RWPE2 (cell line): ENCODE results near the gene LAMA2.

ENCODE experiments used
- ATAC-seq: fragments of 200-7000 bp; cut with Tn5 transposase; 3 replicates; pipeline ENCODE4 v1.9.1; 2021; ENCODE audit warnings: low read depth
- DNase-seq: peaks from one replicate; pipeline ENCODE4 v3.0.0-alpha.2; 2020; ENCODE audit warnings: low spot score
- H3K27ac ChIP-seq: fragments of 450-650 bp; 2 replicates; pipeline ENCODE4 v1.5.1; 2017; ENCODE audit warnings: mild to moderate bottlenecking; ENCODE audit not compliant: poor library complexity, severe bottlenecking
- H3K27me3 ChIP-seq: fragments of 250-450 bp; sonication (Bioruptor Pico); 2 replicates; pipeline ENCODE4 v1.5.1; 2021; ENCODE audit warnings: mild to moderate bottlenecking, moderate library complexity; ENCODE audit not compliant: insufficient read depth, poor library complexity, severe bottlenecking
- H3K36me3 ChIP-seq: fragments of 250-450 bp; sonication (Bioruptor Pico); 2 replicates; pipeline ENCODE4 v1.5.1; 2020; ENCODE audit warnings: low read depth, mild to moderate bottlenecking, moderate library complexity
- H3K4me1 ChIP-seq: fragments of 250-450 bp; sonication (Bioruptor Pico); 2 replicates; pipeline ENCODE4 v1.5.1; 2021; ENCODE audit warnings: mild to moderate bottlenecking, moderate library complexity; ENCODE audit not compliant: insufficient read depth, poor library complexity, severe bottlenecking
- H3K4me3 ChIP-seq: fragments of 250-450 bp; sonication (Bioruptor Pico); 2 replicates; pipeline ENCODE4 v1.5.1; 2021; ENCODE audit warnings: mild to moderate bottlenecking, moderate library complexity; ENCODE audit not compliant: severe bottlenecking
- H3K9me3 ChIP-seq: fragments of 250-450 bp; sonication (Bioruptor Pico); 2 replicates; pipeline ENCODE4 v1.5.1; 2021; ENCODE audit warnings: mild to moderate bottlenecking, moderate library complexity; ENCODE audit not compliant: severe bottlenecking
- CTCF ChIP-seq: fragments of 450-650 bp; IDR thresholded peaks from one replicate; pipeline ENCODE4 v1.5.1; 2017; ENCODE audit warnings: mild to moderate bottlenecking, moderate library complexity; ENCODE audit not compliant: poor library complexity, severe bottlenecking

LAMA2 gene

GRCh38 chr6:129476810-129477209 is 593.9 kb downstream of the LAMA2 start:
- no peak for TF ChIP-seq CTCF

GRCh38 chr6:129478379-129478778 is 595.4 kb downstream of the LAMA2 start:
- ATAC-seq (no peak), DNase-seq (no peak)
- Histone ChIP-seq H3K9me3 (no peaks in the 10 kb centered on the region), H3K36me3 (no peaks in the 10 kb centered on the region), H3K27ac (no peak overlapping the region), H3K4me3 (no peak overlapping the region), H3K27me3 (no peaks in the 10 kb centered on the region), H3K4me1 (no peaks in the 10 kb centered on the region)
- no peak for TF ChIP-seq CTCF

More at GRCh38 chr6:129476810-129477209, 593.9 kb downstream of the LAMA2 start:
- DNase-seq: no peak
- H3K27ac ChIP-seq: no peak overlapping the region
- H3K4me1 ChIP-seq: no peaks in the 10 kb centered on the region
- no peaks in the 10 kb centered on the region for H3K36me3 ChIP-seq
- H3K9me3 ChIP-seq: no peaks in the 10 kb centered on the region
- H3K4me3 ChIP-seq: no peak overlapping the region
- H3K27me3 ChIP-seq: no peaks in the 10 kb centered on the region
- no peak for ATAC-seq

- ATAC-seq (no peak), DNase-seq (no peak)
- no peaks in the 10 kb centered on the region for H3K4me1 ChIP-seq
- no peak for TF ChIP-seq CTCF
- H3K4me3 ChIP-seq: no peak overlapping the region
- no peaks in the 10 kb centered on the region for H3K27me3 ChIP-seq
- no peaks in the 10 kb centered on the region for H3K36me3 ChIP-seq
- H3K9me3 ChIP-seq: no peaks in the 10 kb centered on the region
- no peak overlapping the region for H3K27ac ChIP-seq
Observed at GRCh38 chr6:129481706-129482105, 598.8 kb downstream of the LAMA2 start.

- no peak for TF ChIP-seq CTCF
- Histone ChIP-seq H3K4me1 (peaks cover 14% of the 10 kb centered on the region), H3K36me3 (no peaks in the 10 kb centered on the region), H3K9me3 (no peaks in the 10 kb centered on the region), H3K27ac (no peak overlapping the region), H3K4me3 (no peak overlapping the region), H3K27me3 (no peaks in the 10 kb centered on the region)
- ATAC-seq (no peak), DNase-seq (no peak)
Observed at GRCh38 chr6:129485746-129486145, 602.8 kb downstream of the LAMA2 start.

- no peak for TF ChIP-seq CTCF
- Histone ChIP-seq H3K27ac (no peak overlapping the region), H3K36me3 (no peaks in the 10 kb centered on the region), H3K4me3 (no peak overlapping the region), H3K9me3 (no peaks in the 10 kb centered on the region), H3K27me3 (no peaks in the 10 kb centered on the region), H3K4me1 (peaks cover 17% of the 10 kb centered on the region)
- DNase-seq: no peak
- ATAC-seq: no peak
Observed at GRCh38 chr6:129486327-129486726, 603.4 kb downstream of the LAMA2 start.
